ENCODE data around the gene MMP19.
"Not testable (repeated sequence)": the region's sequence is repeated elsewhere in the genome, so short reads cannot be mapped to it uniquely, and the experiment has no call there.

Gene MMP19, protein sequence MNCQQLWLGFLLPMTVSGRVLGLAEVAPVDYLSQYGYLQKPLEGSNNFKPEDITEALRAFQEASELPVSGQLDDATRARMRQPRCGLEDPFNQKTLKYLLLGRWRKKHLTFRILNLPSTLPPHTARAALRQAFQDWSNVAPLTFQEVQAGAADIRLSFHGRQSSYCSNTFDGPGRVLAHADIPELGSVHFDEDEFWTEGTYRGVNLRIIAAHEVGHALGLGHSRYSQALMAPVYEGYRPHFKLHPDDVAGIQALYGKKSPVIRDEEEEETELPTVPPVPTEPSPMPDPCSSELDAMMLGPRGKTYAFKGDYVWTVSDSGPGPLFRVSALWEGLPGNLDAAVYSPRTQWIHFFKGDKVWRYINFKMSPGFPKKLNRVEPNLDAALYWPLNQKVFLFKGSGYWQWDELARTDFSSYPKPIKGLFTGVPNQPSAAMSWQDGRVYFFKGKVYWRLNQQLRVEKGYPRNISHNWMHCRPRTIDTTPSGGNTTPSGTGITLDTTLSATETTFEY

DNA sequence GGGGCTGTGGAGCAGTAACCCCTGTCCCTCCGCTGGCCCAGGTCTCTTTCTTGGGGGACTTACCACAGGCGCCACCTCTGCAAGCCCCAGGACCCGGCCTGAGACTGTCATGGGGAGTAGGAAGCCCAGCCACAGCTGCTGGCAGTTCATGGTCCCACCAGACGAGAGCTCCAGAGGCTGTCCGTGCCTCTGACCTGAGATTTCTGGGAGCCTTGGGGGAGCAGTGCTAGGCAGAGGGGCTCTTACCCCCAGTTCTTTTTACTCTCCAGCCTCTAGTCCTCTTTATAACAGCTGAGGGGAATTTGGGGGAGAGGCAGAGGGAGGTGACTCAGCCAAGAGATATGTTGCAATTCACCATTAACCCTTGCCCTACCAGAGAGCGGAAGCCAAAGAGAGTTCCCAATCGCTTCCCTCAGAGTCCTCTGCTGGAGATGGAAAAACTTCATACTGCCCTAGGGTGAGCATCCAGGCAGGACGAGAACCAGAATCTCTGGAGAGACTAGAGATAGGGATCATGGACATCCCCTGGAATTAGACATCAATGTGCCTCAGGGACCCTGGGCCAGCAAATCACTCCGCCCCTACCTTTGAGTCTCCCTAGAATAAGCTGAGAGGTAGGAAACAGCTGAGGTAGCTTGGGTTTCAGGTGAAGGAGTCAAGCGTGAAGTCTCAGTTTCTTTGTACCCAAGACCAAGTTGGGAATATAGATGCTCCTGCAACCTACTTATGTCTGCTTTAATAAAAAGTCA lies at the start of gene MMP19:
MMP19 (minus strand) TSS at position 256 of the 749 bp plus-strand sequence; CDS start at position 150, 106 bp downstream.
- DNase-seq, result no peak

DNA sequence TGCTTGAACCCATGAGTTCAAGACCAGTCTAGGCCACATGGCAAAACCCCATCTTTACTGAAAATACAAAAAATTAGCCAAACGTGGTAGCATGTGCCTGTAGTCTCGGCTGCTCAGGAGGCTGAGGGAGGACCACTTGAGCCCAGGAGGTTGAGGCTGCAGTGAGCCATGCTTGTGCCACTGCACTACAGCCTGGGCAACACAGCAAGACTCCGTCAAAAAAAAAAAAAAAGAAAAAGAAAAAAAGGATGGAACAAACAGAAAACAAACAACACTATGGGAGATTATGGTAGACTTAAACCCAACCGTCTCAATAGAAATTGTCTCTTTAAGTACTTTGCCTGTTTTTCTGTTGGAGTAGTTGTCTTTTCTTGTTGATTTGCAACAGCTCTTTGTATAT lies 48.6 kb upstream of the MMP19 start:
- no peak for DNase-seq

DNA sequence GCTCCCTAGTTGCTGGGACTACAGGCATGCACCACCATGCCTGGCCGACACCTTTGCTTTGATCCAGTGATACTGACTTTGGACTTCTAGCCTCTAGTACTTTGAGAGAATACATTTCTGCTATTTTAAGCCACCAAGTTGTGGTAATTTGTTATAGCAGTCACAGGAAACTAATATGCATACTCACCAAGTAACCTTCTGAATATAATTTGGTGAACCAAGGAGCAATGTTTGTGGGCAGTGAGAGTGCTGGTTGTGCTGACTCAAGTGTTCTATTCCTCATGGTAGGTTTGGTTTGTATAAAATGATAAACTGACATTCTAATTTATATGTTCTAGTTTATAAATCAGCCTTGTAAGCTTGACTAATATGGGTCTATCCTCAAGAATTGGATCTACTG lies 42.4 kb upstream of the MMP19 start:
- DNase-seq, result no peak

DNA sequence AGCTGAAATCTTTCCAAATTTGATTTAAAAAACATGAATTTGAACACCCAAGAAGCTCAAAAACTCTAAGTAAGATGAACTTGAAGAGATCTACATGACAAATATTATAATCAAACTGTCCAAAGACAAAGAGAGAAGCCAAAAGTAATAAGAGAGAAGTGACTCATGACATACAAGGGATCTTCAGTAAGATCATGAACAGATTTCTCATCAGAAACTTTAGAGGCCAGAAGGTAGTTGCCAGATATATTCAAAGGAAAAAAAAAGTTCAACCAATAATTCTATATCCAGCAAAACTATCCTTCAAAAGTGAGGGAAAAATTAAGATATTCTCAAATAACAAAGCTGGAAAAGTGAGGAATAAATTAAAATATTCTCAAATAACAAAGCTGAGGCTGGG lies 35.1 kb upstream of the MMP19 start:
- DNase-seq, result no peak

DNA sequence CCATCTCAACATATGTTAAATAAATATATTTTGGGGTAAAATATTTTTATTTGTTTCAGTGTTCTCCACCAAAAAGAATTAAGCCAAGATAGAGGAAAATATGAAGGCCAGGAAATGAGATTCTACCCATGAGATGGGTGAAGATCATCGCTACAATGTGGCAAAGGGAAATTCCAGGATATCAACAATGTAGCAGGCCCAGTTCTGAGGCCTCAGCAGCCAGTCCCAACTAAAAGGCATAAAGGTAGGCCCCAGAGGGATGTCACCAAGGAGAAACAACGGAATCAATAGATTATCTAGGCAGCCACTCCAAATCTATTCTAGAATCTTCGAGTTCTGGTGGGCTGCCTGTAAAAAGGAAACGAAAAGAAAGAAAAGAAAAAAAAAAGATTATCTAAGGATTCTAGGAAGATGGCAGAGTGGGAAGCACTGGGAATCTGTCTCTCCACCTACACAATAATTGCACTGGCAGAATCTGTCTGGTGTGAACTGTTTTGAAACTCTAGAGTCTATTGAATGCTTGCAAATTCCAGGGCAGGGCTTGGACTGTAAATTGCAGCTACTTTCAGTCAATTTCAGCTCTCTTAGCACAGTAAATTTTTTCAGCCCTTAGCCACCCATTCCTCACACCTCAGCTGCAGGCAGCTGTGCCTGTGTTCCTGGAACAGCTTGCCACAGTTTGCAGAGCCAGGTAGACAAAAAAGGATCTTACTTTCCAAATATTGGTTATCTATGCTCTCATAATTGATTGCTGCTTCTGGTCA lies 33.1 kb upstream of the MMP19 start:
- no peak for DNase-seq

DNA sequence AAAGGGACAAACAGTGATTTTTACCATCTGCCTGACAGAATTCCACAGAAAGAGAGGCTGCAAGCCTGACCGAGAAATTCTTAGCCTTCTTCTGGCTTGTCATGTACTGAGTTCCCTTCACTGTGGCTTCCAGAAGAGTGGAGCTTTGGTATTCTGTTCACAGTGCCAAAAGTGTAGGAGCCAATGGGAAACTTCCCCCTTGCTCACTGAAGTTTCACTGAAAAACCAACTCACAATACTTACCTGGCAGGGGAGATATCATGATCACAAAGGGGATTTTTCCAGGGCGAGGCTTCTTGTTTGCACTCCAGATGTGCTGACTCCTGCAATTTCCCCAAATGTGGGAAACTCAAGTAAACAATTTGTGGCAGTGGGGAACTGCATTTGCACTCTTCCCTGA lies 31.7 kb upstream of the MMP19 start:
- no peak for DNase-seq

GRCh38 chr12:55866454-55867004 lies 23.8 kb upstream of the MMP19 start:
- DNase-seq, result not testable (repeated sequence)

DNA sequence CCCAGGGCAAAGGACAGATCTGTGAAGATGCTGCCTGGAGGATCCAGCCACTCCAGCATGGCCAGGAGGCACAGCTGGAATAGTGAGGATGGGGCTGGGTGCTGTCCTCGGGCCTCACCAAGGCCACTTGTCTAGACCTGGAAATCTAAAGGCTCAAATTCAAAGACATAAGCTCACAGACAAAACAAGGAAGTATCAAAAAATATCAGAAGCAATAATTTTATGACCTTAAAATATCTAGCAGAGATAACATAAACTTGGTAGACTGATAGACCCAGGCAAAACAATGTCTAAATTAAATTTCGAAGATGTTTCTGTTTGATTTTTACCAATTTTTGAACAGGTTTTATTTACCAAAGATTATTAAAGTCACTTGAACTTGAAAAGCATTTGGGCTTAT lies 22.6 kb upstream of the MMP19 start:
- no peak for DNase-seq

DNA sequence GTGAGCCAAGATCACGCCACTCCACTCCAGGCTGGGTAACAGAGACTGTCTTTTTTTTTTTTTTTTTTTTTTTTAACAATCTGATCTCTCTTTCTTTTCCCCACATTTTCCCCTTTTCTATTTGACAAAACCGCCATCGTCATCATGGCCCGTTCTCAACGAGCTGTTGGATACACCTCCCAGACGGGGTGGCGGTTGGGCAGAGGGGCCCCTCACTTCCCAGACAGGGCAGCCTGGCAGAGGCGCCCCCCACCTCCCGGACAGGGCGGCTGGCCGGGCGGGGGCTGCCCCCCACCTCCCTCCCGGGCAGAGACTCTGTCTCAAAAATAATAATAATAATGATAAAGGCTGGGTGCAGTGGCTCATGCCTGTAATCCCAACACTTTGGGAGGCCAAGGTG lies 20.2 kb upstream of the MMP19 start:
- DNase-seq, result not testable (repeated sequence)

DNA sequence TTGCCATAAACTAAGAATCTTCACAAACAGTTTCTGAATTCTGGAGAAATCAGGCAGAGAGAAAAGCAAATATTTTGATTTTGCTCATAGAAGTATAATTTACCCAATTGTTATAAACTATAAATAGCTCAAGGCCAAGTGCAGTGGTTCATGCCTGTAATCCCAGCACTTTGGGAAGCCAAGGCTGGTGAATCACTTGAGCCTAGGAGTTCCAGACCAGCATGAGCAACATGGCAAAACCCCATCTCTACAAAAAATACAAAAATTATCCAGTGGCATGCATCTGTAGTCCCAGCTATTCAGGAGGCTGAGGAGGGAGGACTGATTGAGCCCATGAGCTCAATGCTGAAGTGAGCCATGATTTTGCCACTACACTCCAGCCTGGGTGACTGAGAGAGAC lies 19.6 kb upstream of the MMP19 start:
- no peak for DNase-seq

GRCh38 chr12:55861871-55862270 lies 19.1 kb upstream of the MMP19 start:
- no peak for DNase-seq

- DNase-seq, result no peak
Measured at GRCh38 chr12:55861396-55861795, 18.7 kb upstream of the MMP19 start.

- DNase-seq, result no peak
Measured at GRCh38 chr12:55852740-55853139, 10.0 kb upstream of the MMP19 start.

- no peak for DNase-seq
Measured at GRCh38 chr12:55850893-55851292, 8.2 kb upstream of the MMP19 start.

- DNase-seq, result no peak
Measured at GRCh38 chr12:55850401-55850800, 7.7 kb upstream of the MMP19 start.

DNA sequence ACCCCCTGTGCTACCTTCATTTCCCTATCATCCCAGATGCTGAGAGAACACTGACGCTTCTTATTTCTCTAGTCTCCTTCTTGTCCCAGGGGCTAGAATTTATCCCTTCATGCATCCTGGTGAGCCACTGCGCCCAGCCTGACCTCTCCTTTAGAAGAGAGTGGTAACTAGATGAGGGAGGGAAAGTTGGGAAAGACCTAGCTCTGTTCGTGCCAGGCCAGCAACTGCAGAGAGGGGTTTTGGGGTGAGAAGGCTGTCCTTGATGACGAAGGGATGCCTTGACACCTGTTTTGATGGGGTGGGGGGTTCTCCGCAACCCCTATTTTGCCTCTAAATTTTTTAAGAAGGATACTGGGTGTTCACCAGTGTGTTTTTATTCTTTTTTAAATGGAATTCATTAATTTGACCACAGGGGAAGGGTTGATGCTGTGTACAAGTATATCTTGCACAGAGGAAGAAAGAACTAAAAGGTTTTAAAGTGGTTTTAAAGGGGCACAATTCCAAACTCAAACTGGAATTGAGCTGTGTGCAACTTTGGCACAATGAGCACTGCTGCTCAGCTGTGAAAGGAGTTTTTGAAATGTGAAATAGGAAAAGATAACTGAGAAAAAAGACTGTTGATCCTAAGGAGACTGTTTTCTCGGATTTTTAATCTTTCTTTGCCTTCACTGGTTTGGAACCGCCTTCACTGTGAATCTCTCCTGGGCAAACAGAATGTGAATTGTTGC lies 7.0 kb upstream of the MMP19 start:
- DNase-seq, result no peak

- DNase-seq, result no peak
Measured at GRCh38 chr12:55847603-55848291, 5.0 kb upstream of the MMP19 start.

DNA sequence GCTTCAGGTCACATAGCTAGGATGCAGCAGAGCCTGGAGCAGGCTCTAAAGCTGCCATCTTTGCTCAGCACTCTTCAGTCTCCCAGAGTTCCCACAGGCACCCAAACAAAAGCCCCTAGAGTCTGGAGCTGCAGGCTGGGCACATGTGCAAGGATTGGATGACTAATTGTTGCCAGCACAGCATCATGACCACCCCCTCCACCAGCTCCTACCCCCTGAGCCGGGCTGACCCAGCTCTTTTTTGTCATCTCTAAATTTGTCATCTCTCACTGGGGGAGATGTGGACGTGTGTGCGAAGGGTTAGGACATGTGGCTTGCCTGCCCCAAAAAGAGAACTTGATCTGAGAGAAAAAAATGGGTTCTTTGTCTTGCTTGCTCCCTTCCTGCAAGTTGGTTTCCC lies 4.3 kb upstream of the MMP19 start:
- no peak for DNase-seq

DNA sequence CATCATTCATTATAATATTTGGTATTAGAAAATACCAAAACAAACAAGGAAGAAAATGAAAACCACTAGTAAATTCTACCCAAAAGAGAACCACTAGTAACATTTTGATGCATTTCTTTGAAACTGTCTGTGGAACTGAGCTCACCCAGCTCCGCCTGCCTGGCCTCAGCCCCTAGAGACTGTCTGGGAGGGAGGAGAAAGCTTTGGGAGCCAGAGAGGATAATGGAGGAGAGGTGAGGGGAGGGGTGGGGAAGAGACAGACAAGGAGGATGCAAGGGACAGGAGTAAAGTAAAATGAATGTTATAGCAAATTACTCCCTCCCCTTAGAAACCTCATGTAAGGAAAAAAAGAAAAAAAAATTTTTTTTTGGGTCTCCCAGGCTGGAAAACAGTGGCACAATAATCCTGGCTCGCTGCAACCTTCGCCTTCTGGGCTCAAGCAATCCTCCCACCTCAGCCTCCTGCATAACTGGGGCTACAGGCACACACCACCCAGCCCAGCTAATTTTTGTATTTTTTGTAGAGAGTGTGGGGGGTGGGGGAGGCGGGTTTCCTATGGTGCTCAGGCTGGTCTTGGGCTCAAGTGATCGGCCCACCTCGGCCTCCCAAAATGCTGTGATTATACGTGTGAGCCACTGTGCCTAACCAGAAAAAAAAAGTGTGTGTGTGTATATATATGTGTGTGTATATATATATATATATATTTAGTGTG lies 3.2 kb upstream of the MMP19 start:
- no peak for DNase-seq

GRCh38 chr12:55845361-55845760 lies 2.6 kb upstream of the MMP19 start:
- no peak for DNase-seq

DNA sequence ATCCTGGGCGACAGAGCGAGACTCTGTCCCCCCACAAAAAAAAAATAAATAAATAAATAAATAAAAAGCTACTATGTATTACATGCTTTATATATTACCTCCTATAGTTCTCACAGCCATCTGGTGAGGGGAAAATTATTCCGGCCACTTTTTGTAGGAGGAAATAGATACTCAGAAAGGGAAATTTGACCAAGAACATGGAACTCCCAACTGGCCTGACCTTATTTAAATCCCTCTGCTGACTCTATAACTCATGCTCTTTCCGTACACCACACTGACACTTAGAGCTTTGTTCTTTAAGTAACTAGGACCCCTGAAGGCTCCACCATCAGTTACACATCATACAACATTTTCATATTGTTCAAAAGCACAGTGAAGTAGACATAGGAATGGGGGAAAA lies 2.2 kb upstream of the MMP19 start:
- no peak for DNase-seq
